GM19043 (cell line): Measurements from ENCODE around the gene ZNF423.
A peak's percentile ranks its signal among the peaks of the same experiment; 100 is the strongest.
"Not testable (repeated sequence)": the region's sequence is repeated elsewhere in the genome, so short reads cannot be mapped to it uniquely, and the experiment has no call there.

Experiments
- ATAC-seq: cut with Tn5 transposase; IDR thresholded peaks from one replicate; pipeline ENCODE4 v1.9.1; 2021; ENCODE audit warnings: low read depth; ENCODE audit not compliant: unreplicated experiment

ZNF423 gene

GRCh38 chr16:49576173-49576494, 279.8 kb downstream of the ZNF423 start:
- ATAC-seq = no peak

GRCh38 chr16:49575346-49576172, 280.4 kb downstream of the ZNF423 start:
- ATAC-seq = peak; percentile 97

GRCh38 chr16:49574826-49575225, 281.1 kb downstream of the ZNF423 start:
- no peak for ATAC-seq

- ATAC-seq = no peak
Measured at GRCh38 chr16:49567950-49568349, 288.0 kb downstream of the ZNF423 start.

GRCh38 chr16:49566432-49566831, 289.5 kb downstream of the ZNF423 start:
- ATAC-seq = no peak

GRCh38 chr16:49564496-49565229, 291.2 kb downstream of the ZNF423 start:
- ATAC-seq = no peak

GRCh38 chr16:49563666-49564065, 292.2 kb downstream of the ZNF423 start:
- ATAC-seq = no peak

- ATAC-seq = not testable (repeated sequence)
Measured at GRCh38 chr16:49562894-49563293, 293.0 kb downstream of the ZNF423 start.

GRCh38 chr16:49562228-49562627, 293.7 kb downstream of the ZNF423 start:
- ATAC-seq = no peak

GRCh38 chr16:49560004-49560830, 295.7 kb downstream of the ZNF423 start:
- no peak for ATAC-seq

GRCh38 chr16:49559242-49559641, 296.7 kb downstream of the ZNF423 start:
- no peak for ATAC-seq

- ATAC-seq = no peak
Measured at GRCh38 chr16:49558451-49558850, 297.5 kb downstream of the ZNF423 start.

- ATAC-seq = no peak
Measured at GRCh38 chr16:49556606-49557446, 299.1 kb downstream of the ZNF423 start.

GRCh38 chr16:49556249-49556605, 299.7 kb downstream of the ZNF423 start:
- no peak for ATAC-seq

GRCh38 chr16:49554681-49555080, 301.2 kb downstream of the ZNF423 start:
- no peak for ATAC-seq

- ATAC-seq = no peak
Measured at GRCh38 chr16:49552313-49552928, 303.5 kb downstream of the ZNF423 start.

GRCh38 chr16:49550666-49551065, 305.2 kb downstream of the ZNF423 start:
- no peak for ATAC-seq

GRCh38 chr16:49550140-49550539, 305.8 kb downstream of the ZNF423 start:
- no peak for ATAC-seq

GRCh38 chr16:49548325-49548970, 307.5 kb downstream of the ZNF423 start:
- ATAC-seq = no peak
